Endothelial cell of umbilical vein (primary cell): ENCODE data around the gene LAIR1. TPM values are rescaled to one million over a fixed set of nuclear protein-coding genes. Genes with fewer than 3 reads are reported as not detected.

ENCODE experiments used
- BruUV-seq: library from RNA; stranded (reverse); fragments of 400-500 nt; replicated peaks from 2 replicates; lab custom pipeline; 2021; lab: Mats Ljungman, UMichigan
- CTCF ChIA-PET: fragments of 300-600, 350-600 bp; sonication (Branson Sonifier 250); formaldehyde crosslinking; loops from one replicate; lab custom pipeline; 2021; ENCODE audit warnings: antibody characterized with exemption, inconsistent platforms; lab: Charles Lee
- POLR2A ChIA-PET: fragments of 300-600, 350-600 bp; sonication (Branson Sonifier 250); formaldehyde crosslinking; loops from one replicate; lab custom pipeline; 2021; ENCODE audit warnings: antibody characterized with exemption, inconsistent platforms; lab: Charles Lee
- DNase-seq: peaks from one replicate; pipeline ENCODE4 v3.0.0-alpha.2; 2011; ENCODE audit warnings: low read depth, low spot score
- FAIRE-seq: peaks from 2 replicates; lab custom pipeline; 2011; peaks lifted over from hg19 to GRCh38; lab: Jason Lieb, UNC
- H2AFZ ChIP-seq: 2 replicates; pipeline ENCODE4 v1.6.0; 2012; ENCODE audit warnings: low read depth, low read length, control low read depth, inconsistent platforms
- H3K27ac ChIP-seq: 2 replicates; pipeline ENCODE4 v1.5.1; 2011; ENCODE audit warnings: low read depth, mild to moderate bottlenecking, control low read depth, low read length, moderate library complexity; ENCODE audit not compliant: insufficient read depth
- H3K27me3 ChIP-seq, 2 experiments: 2 replicates each; pipeline versions ENCODE4 v1.6.0 to v1.6.1; 2011; ENCODE audit warnings: low read length in 2 of 2, mixed read lengths in 1 of 2; ENCODE audit not compliant: control insufficient read depth in 2 of 2, insufficient read depth in 2 of 2
- H3K36me3 ChIP-seq, 2 experiments: 2 replicates in 1 of 2; 3 replicates in 1 of 2; pipeline ENCODE4 v1.5.1; 2011; ENCODE audit warnings: low read length in 2 of 2, mild to moderate bottlenecking in 1 of 2, moderate library complexity in 1 of 2; ENCODE audit not compliant: control insufficient read depth in 2 of 2, insufficient read depth in 2 of 2; ENCODE audit errors: extremely low read depth in 1 of 2
- H3K4me1 ChIP-seq: 3 replicates; pipeline ENCODE4 v1.5.1; 2011; ENCODE audit warnings: mild to moderate bottlenecking, low read length; ENCODE audit not compliant: control insufficient read depth, insufficient read depth; ENCODE audit errors: extremely low read depth
- H3K4me2 ChIP-seq: 2 replicates; pipeline ENCODE4 v1.6.1; 2011; ENCODE audit warnings: low read length, control low read depth, mixed read lengths; ENCODE audit not compliant: insufficient read depth
- H3K4me3 ChIP-seq, 3 experiments: fragments of 200-600 bp in 1 of 3; sonication (generic), shearing (Covaris generic) in 1 of 3; replicated peaks in 1 of 3; 2 replicates each; pipeline ENCODE4 v1.5.1; 2011 to 2016; ENCODE audit warnings: control low read depth in 3 of 3, low read length in 3 of 3, mild to moderate bottlenecking in 2 of 3, inconsistent platforms in 1 of 3, low read depth in 1 of 3, moderate library complexity in 1 of 3; ENCODE audit not compliant: insufficient read depth in 1 of 3
- H3K79me2 ChIP-seq: 2 replicates; pipeline ENCODE4 v1.6.0; 2012; ENCODE audit warnings: low read length, inconsistent platforms; ENCODE audit not compliant: control insufficient read depth, insufficient read depth
- H3K9ac ChIP-seq: replicated peaks from 2 replicates; pipeline ENCODE3; 2011; ENCODE audit warnings: low read length, control low read depth; ENCODE audit not compliant: insufficient read depth; ENCODE audit errors: extremely low read depth
- H3K9me1 ChIP-seq: replicated peaks from 3 replicates; pipeline ENCODE4 v1.6.0; 2011; ENCODE audit warnings: mild to moderate bottlenecking, low read length; ENCODE audit not compliant: control insufficient read depth, insufficient read depth; ENCODE audit errors: extremely low read depth
- H3K9me3 ChIP-seq: replicated peaks from 2 replicates; pipeline ENCODE4 v1.5.1; 2012; ENCODE audit warnings: low read length, inconsistent platforms; ENCODE audit not compliant: control insufficient read depth, insufficient read depth
- H4K20me1 ChIP-seq: replicated peaks from 2 replicates; pipeline ENCODE3; 2011; ENCODE audit warnings: mild to moderate bottlenecking, low read length; ENCODE audit not compliant: control insufficient read depth, insufficient read depth; ENCODE audit errors: extremely low read depth
- CTCF ChIP-seq, 2 donors: IDR thresholded peaks; 1 replicate in 1 of 2; 2 replicates in 1 of 2; pipeline ENCODE4 v1.5.1; 2011; ENCODE audit warnings: low read length in 2 of 2, mild to moderate bottlenecking in 2 of 2, moderate library complexity in 2 of 2, control low read depth in 1 of 2, inconsistent platforms in 1 of 2, low read depth in 1 of 2; ENCODE audit not compliant: insufficient read depth in 1 of 2; ENCODE audit errors: extremely low read depth in 1 of 2
- EZH2 ChIP-seq: IDR thresholded peaks from 2 replicates; pipeline ENCODE4 v1.6.1; 2012; ENCODE audit warnings: borderline replicate concordance, low read depth, mild to moderate bottlenecking, moderate library complexity, low read length, inconsistent platforms; ENCODE audit not compliant: severe bottlenecking
- FOS ChIP-seq: IDR thresholded peaks from 2 replicates; pipeline ENCODE4 v1.6.1; 2011; ENCODE audit warnings: mild to moderate bottlenecking, low read length, moderate library complexity, borderline replicate concordance; ENCODE audit not compliant: insufficient read depth
- MAX ChIP-seq: IDR thresholded peaks from 2 replicates; pipeline ENCODE4 v1.6.1; 2011; ENCODE audit not compliant: insufficient read depth, insufficient read length
- MYC ChIP-seq: IDR thresholded peaks from one replicate; pipeline ENCODE4 v1.6.1; 2011; ENCODE audit warnings: mild to moderate bottlenecking, low read depth, low read length
- dilution Hi-C: fragments of 300-500 bp; cut with MboI; formaldehyde crosslinking; loops from one replicate; pipeline ENCODE4 v1.15.0; 2019; ENCODE audit warnings: low sequenced_read_pairs; ENCODE audit not compliant: extremely low pct_ligation_motif_present
- intact Hi-C: fragments of 100-400 bp; cut with micrococcal nuclease; formaldehyde crosslinking; loops from one replicate; pipeline ENCODE4 v1.10.0; 2022
- polyA plus RNA-seq, 4 experiments: library from polyadenylated mRNA; depleted of rRNA in 3 of 4; stranded (reverse) in 3 of 4; unstranded in 1 of 4; fragments of >200 nt; gene quantifications; 2 replicates each; pipeline versions ENCODE4 v1.2.1 to v1.2.3, GENCODE V29; 2011 to 2012; ENCODE audit warnings: missing spikeins in 1 of 4
- total RNA-seq: library from RNA; stranded (reverse); gene quantifications from 2 replicates; pipeline ENCODE4 v1.2.3, GENCODE V29; 2021

The LAIR1 gene
- total and polyA plus RNA-seq, 2 donors (not counting 3 experiments of a cell fraction or from before 2014, with no cell fraction given): not detected

- H3K27ac ChIP-seq: no peak within 1 kb of the TSS
- H2AFZ ChIP-seq: no peak within 1 kb of the TSS
- intact Hi-C loops: no loop called here
- H3K4me1 ChIP-seq: no peaks in the 10 kb centered on the region
- dilution Hi-C loops: no loop called here
- H3K36me3 ChIP-seq: no peaks in the 10 kb centered on the region
- POLR2A ChIA-PET: no interaction called here
- H4K20me1 ChIP-seq: no peaks in the 10 kb centered on the region
- H3K27me3 ChIP-seq: no peaks in the 10 kb centered on the region
- no TSS peak for BruUV-seq
- H3K9me3 ChIP-seq: no peaks in the 10 kb centered on the region
- DNase-seq (no peak), FAIRE-seq (no peak)
- H3K4me2 ChIP-seq: no peak within 1 kb of the TSS
- no peaks in the 10 kb centered on the region for H3K9me1 ChIP-seq
- H3K9ac ChIP-seq: no peak within 1 kb of the TSS
- CTCF ChIA-PET: no interaction called here
- TF ChIP-seq MYC (no peak), CTCF (IDR thresholded peaks at IDR 0.05; ENCODE audit: extremely low read depth in 1 of 2, insufficient read depth in 1 of 2, low read depth in 1 of 2, low read length in 2 of 2) (no peak), FOS (no peak), EZH2 (no peak), MAX (no peak)
- H3K79me2 ChIP-seq: no peaks in the 10 kb centered on the region
- no peak within 1 kb of the TSS for H3K4me3 ChIP-seq
Observed at GRCh38 chr19:54312436-54313377, 52.0 kb downstream of the LAIR1 start, which contains the start of gene LILRA5. TSS of gene LILRA5 (minus strand) at chr19:54313166. CDS start at chr19:54313019, 147 bp downstream.
